NCI-H2081 treated with DMSO at 0.1 percent for 48 hours (cell line): ENCODE measurements around the gene STARD3NL.
"Not testable (repeated sequence)": the region's sequence is repeated elsewhere in the genome, so short reads cannot be mapped to it uniquely, and the experiment has no call there.

Experiments
- DNase-seq: peaks from one replicate; lab custom pipeline; 2025; lab: John Stamatoyannopoulos, UW

The STARD3NL gene

DNA sequence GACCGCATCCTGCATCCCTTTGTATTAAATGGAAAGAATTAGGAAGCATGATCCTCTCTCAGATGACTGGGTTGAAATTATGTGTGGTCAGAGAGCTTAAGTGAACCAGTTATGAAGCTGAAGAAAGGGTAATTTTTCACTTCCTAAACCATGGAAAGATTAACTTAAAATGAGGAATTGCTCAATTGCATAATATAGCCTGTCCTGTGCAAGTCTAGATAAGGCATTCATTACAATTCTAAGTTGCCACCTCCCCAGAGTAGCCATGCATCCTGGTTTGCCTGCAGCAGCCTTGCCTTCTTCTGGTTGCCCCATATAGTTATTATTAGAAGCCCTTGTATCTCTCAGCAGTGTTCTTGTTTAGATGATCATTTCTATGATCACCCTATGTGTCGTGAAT is 45.3 kb downstream of the STARD3NL start:
- DNase-seq: no peak

DNA sequence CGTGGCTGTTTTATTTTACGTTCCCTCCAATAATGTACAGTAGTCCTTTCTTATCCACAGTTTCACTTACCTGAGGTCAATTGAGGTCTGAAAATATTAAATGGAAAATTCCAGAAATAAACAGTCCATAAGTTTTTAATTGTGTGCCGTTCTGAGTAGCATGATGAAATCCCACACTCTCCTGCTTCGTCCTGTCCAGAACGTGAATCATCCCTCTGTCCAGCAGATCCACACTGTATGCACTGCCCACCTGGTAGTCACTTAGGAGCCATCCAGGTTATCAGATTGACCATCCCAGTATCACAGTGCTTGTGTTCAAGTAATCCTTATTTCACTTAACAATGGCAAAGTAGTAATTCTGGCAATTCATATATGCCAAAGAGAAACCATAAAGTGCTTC is 46.3 kb downstream of the STARD3NL start:
- DNase-seq: no peak

DNA sequence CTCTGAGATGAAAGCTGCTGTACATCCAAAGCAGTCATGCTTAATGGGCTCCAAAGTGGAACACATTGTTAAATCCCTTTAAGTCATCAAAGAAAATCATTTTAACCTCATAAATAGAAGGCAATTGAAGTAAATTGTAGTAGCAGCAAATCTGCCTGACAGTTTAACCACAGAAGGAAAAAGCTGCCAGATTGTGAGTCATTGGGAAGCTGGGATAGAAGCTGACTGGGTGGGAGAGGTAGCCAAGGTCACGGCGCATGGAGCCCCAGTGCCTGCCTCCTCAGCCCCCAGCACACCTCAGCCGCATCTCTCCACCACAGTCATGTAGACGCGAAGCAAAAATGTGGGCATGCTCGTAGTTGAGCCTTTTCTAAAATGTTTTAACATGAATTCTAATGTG is 51.3 kb downstream of the STARD3NL start:
- DNase-seq: no peak

DNA sequence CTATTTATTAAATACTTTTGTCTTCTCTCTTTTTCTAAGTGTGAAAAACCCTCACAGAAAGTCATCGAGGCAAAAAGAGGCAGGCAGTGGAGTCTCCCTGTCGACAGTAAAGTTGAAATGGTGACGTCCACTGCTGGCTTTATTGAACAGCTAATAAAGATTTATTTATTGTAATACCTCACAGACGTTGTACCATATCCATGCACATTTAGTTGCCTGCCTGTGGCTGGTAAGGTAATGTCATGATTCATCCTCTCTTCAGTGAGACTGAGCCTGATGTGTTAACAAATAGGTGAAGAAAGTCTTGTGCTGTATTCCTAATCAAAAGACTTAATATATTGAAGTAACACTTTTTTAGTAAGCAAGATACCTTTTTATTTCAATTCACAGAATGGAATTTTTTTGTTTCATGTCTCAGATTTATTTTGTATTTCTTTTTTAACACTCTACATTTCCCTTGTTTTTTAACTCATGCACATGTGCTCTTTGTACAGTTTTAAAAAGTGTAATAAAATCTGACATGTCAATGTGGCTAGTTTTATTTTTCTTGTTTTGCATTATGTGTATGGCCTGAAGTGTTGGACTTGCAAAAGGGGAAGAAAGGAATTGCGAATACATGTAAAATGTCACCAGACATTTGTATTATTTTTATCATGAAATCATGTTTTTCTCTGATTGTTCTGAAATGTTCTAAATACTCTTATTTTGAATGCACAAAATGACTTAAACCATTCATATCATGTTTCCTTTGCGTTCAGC is 52.0 kb downstream of the STARD3NL start:
- DNase-seq: no peak

DNA sequence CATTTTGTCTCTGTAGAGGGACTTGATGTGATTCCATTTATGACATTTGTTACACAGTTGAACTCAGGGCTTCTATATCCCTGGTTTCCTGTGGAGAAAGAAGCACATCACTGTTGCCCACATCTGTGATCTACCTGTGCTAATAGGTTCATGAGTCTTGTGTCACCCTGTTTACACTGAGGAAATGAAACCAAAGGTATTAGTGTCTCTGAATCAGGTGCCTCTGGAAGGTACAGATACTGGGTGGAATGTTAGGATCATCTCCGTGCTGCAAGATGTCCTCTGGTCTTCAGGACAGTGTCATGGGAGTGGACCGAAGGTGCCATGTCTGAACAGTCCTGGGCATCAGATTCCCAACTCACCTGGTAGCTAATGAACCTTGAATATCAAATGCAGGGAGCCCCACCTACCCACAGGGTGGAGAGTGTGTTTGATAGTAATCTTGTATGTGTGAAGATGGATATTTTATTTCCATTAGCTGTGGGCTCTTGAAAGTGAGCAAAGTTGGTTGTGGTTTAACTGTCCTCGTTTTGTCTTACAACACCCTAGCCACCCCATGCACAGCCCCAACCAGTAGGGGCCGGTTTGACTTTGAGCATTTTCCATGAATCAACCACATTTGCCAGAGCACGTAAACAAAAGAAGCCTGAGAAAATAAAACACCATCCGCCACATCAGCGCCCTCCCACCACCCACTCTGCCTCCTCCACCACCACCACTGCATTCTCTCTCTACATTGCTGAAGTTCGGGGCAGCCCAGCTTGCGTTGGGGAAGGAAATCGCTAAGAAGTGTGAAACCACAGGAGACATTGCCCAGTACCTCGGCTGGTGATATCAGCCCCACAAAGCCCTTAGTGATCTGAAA is 54.7 kb downstream of the STARD3NL start:
- no peak for DNase-seq

DNA sequence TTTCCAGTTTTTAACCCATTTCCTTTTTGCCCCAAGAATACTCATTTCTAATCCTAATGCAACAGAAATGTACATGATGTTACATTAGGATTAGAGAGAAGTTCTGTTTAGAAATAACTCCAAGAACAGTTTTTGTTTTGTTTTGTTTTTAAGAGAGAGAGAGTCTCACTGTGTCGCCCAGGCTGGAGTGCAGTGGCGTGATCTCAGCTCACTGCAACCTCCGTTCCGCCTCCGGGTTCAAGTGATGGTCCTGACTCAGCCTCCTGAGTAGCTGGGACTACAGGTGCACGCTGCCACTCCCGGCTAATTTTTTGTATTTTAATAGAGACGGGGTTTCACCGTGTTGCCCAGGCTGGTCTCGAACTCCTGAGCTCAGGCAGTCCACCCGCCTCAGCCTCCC is 56.7 kb downstream of the STARD3NL start:
- DNase-seq: not testable (repeated sequence)

DNA sequence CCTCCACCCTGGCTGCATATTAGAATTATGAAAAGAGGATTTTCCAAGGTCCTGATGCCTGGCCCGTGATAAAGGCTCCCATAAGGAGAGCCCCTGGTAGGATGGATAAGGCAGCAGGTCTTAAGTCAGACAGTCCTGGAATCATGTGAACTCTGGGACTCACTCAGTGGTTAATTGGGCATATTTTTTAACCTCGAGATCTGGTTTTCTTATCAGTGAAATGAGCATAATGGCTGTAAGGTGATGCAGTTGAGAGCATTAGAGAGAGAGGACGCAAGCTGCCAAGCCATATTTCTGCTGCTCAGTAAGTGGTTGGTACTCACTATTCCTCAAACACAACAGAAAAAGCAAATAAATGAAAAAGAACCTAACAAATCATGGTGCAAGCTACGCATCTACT is 57.6 kb downstream of the STARD3NL start:
- no peak for DNase-seq

DNA sequence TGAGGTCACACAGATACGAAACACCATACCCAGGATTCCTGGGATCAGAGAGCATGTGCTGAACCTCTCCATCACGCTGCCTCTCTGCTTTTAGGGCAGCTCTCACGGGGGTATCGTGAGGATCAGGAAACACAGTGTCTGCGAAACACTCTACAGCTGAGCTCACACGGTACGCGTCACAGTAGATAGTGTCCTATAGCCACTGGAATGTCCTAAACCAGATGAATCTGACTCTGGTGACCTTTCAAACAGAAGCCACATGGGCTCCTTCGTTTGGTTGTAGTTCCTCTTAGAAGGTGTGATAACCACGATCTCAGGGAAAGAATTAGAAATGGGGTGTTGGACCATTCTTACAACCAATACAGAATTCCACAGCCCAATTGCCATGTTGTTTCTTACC is 61.1 kb downstream of the STARD3NL start:
- DNase-seq: not testable (repeated sequence)

DNA sequence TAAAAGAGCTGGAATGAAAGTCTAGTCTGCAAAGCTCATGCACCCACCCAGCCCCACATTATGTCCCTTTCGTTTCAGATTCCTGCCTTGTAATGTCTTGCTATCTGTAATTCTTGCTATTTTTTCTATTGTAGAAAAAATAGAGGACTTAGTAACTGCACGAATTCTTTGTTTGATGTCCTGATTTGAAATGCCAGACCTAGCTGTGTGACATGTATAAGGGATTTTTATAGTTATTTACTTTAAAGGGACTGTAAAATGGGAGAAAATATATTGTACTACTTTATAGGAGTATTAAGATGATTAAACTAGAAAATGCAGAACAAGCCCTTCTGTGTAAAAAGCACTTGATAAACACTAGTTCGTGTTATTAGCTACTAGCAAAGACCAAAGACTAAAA is 63.0 kb downstream of the STARD3NL start:
- DNase-seq: no peak

DNA sequence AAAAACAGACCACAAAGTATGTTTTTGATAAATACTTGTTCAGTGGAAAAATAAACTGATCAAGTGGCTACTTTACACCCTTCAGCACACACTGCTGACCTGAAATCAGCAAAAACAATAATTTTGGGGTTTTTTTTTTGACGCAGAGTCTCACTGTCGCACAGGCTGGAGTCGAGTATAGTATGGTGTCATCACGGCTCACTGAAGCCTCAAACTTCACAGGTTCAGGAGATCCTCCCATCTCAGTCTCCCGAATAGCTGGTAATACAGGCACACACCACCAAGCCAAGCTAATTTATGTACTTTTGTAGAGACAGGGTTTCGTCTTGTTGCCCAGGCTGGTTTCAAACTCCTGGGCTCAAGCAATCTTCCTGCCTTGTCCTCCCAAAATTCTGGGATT is 64.8 kb downstream of the STARD3NL start:
- no peak for DNase-seq

DNA sequence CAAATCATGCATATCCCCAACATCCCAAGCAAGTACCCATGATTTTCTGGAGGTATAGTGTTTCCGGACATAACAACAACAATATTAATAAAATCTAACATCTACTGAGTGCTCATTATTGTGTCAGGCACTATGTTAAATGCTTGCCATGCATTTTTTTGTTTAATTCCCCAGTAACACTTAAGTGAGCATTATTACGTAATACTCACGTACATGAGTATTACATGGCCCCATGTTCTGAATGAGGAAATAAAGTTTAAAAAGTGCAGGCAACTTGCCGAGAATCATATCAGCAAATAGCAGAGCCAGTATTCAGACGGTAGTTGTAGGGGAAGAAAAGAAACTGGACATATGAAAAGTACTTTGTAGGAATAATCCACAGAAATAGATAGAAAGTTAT is 65.3 kb downstream of the STARD3NL start:
- DNase-seq: not testable (repeated sequence)

DNA sequence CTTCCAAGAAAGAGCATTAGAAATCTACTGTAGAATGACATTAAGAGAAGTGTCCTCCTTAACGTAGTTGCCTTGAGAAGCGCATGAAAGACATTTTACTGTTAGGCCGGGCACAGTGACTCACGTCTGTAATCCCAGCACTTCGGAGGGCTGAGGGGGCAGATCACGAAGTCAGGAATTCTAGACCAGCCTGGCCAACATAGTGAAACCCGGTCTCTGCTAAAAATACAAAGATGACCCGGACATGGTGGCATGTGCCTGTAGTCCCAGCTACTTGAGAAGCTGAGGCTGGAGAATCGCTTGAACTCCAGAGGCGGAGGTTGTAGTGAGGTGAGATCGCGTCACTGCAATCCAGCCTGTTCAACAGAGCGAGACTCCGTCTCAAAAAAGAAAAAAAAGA is 66.5 kb downstream of the STARD3NL start:
- no peak for DNase-seq

DNA sequence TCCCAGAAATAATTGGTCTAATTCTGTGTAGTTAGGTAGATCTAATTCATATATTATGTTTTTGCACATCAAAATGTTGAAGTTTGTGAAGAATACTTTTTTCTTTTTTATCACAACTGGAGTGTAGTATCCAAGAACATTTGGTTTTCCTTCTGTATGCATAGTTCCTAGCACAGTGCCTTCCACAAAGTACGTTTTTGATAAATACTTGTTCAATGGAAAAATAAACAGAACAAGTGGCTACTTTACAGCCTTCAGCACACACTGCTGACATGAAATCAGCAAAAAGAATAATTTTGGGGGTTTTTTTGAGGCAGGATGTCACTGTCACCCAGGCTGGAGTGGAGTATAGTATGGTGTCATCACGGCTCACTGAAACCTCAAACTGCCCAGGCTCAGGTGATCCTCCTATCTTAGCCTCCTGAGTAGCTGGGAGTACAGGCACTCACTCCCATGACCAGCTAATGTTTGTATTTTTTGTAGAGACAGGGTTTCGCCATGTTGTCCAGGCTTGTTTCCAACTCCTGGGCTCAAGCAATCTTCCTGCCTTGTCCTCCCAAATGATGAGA is 67.4 kb downstream of the STARD3NL start:
- DNase-seq: no peak

DNA sequence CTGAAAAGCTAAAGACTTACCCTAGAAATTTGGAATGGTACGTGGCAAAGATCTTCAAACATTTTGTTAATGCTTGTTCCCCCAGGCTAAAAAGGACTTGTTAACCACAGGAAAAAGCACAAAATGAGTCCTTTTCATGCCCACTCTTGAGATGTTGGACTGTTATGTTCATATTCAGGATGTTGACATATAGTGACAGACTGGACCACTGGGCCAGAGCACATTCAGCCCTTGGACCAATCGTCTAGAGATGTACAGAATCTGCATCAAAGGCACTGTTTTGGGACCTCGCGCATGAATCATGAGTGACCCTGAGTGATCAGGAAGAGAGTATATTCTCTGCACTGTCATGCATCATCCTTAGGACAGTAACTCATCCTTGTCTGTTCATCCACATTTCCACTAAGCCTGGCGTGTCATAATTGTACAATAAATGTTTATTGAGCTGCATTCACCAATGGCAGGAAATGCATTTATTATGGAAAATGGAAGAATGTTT is 70.1 kb downstream of the STARD3NL start:
- no peak for DNase-seq

DNA sequence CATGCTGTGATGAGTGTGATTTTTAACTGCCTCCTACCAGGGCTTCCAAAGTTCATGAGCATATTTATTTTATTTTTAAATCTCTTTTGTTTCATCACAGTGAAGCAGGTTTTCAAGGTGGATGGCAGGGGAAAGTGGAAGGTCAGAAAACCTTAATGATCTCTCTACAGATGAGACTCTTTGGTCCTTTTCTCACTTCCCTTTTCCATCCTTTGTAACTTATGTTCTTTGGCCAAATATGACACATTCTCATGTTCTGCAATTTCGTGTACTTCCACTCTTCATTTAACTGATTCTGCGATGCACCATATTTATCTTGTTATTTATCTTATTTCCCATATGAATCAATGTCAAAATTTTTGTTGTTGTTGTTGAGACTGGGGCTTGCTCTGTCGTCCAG is 71.8 kb downstream of the STARD3NL start:
- not testable (repeated sequence) for DNase-seq

DNA sequence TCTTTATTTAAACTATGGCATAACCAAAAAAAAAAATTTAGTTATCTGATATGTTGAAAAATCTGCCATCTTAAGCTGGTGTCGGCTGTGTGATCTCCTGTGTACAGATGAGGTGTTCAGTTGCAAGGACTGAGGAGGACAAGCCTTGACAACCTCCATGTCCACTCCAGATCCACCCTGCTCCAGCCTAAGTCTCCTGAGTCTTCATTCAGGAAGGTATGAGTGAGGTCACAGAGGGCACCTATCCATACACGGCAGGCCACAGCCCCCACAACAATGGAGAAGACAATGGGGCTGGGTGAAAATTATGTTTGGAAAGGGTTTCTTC is 79.3 kb downstream of the STARD3NL start:
- no peak for DNase-seq

DNA sequence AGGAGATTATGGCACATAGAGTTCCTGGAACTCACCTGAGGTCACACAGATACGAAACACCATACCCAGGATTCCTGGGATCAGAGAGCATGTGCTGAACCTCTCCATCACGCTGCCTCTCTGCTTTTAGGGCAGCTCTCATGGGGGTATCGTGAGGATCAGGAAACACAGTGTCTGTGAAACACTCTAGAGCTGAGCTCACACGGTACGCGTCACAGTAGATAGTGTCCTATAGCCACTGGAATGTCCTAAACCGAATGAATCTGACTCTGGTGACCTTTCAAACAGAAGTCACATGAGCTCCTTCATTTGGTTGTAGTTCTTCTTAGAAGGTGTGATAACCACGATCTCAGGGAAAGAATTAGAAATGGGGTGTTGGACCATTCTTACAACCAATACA is 81.1 kb downstream of the STARD3NL start:
- DNase-seq: not testable (repeated sequence)

DNA sequence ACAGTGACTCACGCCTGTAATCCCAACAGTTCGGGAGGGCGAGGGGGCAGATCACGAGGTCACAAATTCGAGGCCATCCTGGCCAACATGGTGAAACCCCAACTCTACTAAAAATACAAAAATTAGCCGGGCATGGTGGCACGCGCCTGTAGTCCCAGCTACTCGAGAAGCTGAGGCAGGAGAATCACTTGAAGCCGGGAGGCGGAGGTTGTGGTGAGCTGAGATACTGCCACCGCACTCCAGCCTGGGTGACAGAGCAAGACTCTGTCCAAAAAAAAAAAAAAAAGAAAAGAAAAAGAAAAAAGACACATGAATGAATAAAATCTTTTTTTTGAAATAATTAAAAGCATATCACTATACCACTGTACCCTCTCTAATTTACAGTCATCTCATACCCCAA is 83.6 kb downstream of the STARD3NL start:
- not testable (repeated sequence) for DNase-seq

DNA sequence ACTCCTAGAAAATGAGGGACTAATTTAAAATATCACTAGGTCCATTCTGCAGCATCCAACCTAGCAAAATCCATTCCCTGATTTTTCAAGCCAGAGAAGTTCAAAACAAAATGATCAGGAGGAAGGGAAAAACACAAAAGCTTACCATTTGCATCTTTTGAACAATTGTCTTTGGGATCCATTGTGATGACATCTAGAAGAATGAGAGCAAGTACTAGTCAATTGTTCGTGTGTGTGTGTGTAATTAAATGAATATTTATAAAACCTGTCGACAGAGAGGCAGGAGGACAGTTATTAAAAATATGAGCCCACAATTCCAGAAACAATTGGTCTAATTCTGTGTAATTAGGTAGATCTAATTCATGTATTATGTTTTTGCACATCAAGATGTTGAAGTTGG is 84.0 kb downstream of the STARD3NL start:
- not testable (repeated sequence) for DNase-seq

DNA sequence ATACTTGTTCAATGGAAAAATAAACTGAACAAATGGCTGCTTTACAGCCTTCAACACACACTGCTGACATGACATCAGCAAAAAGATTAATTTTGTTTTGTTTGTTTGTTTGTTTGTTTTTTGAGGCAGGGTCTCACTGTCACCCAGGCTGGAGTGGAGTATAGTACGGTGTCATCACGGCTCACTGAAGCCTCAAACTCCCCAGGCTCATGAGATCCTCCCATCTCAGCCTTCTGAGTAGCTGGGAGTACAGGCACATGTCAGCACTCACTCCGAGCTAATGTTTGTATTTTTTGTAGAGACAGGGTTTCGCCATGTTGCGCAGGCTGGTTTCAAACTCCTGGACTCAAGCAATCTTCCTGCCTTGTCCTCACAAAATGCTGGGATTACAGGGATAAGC is 84.5 kb downstream of the STARD3NL start:
- DNase-seq: no peak

DNA sequence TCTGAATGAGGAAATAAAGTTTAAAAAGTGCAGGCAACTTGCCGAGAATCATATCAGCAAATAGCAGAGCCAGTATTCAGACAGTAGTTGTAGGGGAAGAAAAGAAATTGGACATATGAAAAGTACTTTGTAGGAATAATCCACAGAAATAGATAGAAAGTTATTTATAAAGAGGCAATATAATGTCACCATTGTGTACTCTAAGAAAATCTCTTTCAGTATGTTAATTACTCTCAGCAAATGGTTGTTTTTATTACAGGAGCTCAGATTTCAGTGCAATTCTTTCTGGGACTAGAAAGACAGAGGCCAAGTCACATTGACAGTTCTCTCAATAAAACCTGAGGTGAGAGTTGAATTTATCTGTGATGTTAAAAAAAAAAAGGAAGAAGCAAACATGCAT is 85.2 kb downstream of the STARD3NL start:
- not testable (repeated sequence) for DNase-seq

DNA sequence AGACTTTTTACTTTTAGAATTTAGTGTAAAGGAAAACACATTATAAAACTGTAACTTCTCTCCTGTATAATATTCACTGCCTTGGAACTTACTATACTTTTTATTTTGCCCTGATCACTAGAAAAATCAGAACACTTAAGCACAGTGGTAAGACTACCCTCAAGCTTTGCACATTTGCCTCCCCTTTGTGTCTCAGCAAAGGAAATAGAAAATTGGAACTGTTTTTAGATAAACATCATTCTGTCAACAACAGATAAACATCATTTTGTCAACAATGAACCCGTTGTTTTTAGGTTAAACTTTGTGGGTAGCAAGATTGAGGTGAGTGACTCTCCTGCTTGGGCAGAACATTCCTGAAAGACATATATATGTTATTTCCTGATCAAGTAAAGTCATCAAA is 86.6 kb downstream of the STARD3NL start:
- not testable (repeated sequence) for DNase-seq

DNA sequence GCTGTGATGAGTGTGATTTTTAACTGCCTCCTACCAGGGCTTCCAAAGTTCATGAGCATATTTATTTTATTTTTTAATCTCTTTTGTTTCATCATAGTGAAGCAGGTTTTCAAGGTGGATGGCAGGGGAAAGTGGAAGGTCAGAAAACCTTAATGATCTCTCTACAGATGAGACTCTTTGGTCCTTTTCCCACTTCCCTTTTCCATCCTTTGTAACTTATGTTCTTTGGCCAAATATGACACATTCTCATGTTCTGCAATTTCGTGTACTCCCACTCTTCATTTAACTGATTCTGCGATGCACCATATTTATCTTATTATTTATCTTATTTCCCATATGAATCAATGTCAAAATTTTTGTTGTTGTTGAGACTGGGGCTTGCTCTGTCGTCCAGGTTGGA is 87.9 kb downstream of the STARD3NL start:
- not testable (repeated sequence) for DNase-seq
